ENCODE measurements around the gene ATP1A1. TPM values are rescaled to one million over a fixed set of nuclear protein-coding genes. Genes with fewer than 3 reads are reported as not detected.

The ATP1A1 gene
- polyA plus RNA-seq, 3 donors: 32.3 to 135 (median 32.7) TPM

DNA sequence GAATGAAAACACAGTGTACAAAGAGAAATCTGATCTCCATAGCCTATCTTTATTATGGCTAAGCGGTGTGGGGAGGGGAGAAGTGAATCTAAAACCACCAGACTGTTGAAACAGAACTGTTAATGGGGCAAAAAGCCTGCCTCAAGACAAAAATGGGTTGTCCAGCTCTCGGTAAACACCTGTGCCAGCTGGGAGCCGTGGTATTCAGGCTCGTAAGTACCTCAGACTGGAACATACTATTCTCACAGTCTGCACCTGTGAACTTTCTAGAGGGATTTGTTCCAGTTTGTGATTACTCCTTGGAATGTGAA, 42.7 kb upstream of the ATP1A1 start:
- TF ChIP-seq, protein P1, sequence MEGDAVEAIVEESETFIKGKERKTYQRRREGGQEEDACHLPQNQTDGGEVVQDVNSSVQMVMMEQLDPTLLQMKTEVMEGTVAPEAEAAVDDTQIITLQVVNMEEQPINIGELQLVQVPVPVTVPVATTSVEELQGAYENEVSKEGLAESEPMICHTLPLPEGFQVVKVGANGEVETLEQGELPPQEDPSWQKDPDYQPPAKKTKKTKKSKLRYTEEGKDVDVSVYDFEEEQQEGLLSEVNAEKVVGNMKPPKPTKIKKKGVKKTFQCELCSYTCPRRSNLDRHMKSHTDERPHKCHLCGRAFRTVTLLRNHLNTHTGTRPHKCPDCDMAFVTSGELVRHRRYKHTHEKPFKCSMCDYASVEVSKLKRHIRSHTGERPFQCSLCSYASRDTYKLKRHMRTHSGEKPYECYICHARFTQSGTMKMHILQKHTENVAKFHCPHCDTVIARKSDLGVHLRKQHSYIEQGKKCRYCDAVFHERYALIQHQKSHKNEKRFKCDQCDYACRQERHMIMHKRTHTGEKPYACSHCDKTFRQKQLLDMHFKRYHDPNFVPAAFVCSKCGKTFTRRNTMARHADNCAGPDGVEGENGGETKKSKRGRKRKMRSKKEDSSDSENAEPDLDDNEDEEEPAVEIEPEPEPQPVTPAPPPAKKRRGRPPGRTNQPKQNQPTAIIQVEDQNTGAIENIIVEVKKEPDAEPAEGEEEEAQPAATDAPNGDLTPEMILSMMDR (IDR thresholded peaks at IDR 0.05): no peak
- intact Hi-C loops (cut with micrococcal nuclease): no loop called here
- H3K4me2 ChIP-seq (replicated peaks; ENCODE audit: extremely low read depth, low read length, poor library complexity, severe bottlenecking): no peak overlapping the region
- H3K4me3 ChIP-seq (replicated peaks in 1 of 3; ENCODE audit: low read depth in 2 of 3, low read length in 3 of 3): no peak overlapping the region
- Mint-ChIP-seq H3K4me3 (no peak overlapping the region), H3K9me3 (no peaks in the 10 kb centered on the region), H3K27me3 (ENCODE audit: low read depth in 3 of 3) (peaks cover 1 to 4% (median 3%) of the 10 kb centered on the region in 3 donors), H3K27ac (no peak overlapping the region), H3K4me1 (peaks cover 3% of the 10 kb centered on the region), H3K36me3 (no peaks in the 10 kb centered on the region)
- 100% methylated on average over 2 of the region's 4 CpGs for WGBS (ENCODE audit: insufficient coverage)
- no peaks in the 10 kb centered on the region for H3K4me1 ChIP-seq (ENCODE audit: control insufficient read depth in 1 of 2, insufficient read depth in 2 of 2, low read length in 2 of 2)
- H3K9me3 ChIP-seq (replicated peaks in 1 of 2; ENCODE audit: control insufficient read depth in 1 of 2, insufficient read depth in 1 of 2, low read length in 2 of 2): no peaks in the 10 kb centered on the region
- H3K36me3 ChIP-seq (replicated peaks in 1 of 2; ENCODE audit: control insufficient read depth in 1 of 2, insufficient read depth in 2 of 2, low read length in 2 of 2): no peaks in the 10 kb centered on the region
- no peak overlapping the region for H2AFZ ChIP-seq (ENCODE audit: insufficient read depth, low read depth, low read length, poor library complexity, severe bottlenecking)
- no peaks in the 10 kb centered on the region for H4K20me1 ChIP-seq (ENCODE audit: insufficient read depth, low read length)
- H3K27me3 ChIP-seq (ENCODE audit: control insufficient read depth in 2 of 2, insufficient read depth in 2 of 2, low read length in 2 of 2): no peaks in the 10 kb centered on the region
- H3K27ac ChIP-seq (ENCODE audit: low read depth in 1 of 2, low read length in 2 of 2): no peak overlapping the region
- no peaks in the 10 kb centered on the region for H3K79me2 ChIP-seq (ENCODE audit: insufficient read depth, low read length)
- no peak for DNase-seq
- H3K9ac ChIP-seq (ENCODE audit: insufficient read depth, low read length, poor library complexity, severe bottlenecking): no peak overlapping the region

DNA sequence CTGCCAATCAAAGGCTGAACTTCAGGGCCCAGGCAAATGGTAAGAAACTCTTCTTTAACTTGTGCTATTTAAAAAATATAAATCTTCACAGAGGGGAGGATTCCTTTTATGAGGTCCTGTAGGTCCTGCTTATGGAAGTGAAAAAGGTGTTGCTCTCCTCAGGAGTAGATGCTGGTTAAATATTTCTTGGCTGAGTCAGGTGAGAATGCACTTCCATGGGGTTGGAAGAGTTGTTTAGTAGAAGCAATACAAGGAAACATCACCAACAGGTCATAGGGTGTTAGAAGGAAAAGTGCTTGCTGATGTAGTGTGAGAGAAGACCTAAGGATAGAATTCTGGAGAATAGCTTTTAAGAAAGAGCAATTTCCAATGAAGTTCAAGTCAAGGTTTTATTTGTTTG, 42.2 kb upstream of the ATP1A1 start:
- intact Hi-C loops (cut with micrococcal nuclease): no loop called here
- H3K27ac Mint-ChIP-seq: no peak overlapping the region
- H3K4me2 ChIP-seq (replicated peaks; ENCODE audit: extremely low read depth, low read length, poor library complexity, severe bottlenecking): no peak overlapping the region

More for the DNA sequence above, 42.2 kb upstream of the ATP1A1 start:
- no peaks in the 10 kb centered on the region for H3K27me3 ChIP-seq (ENCODE audit: control insufficient read depth in 2 of 2, insufficient read depth in 2 of 2, low read length in 2 of 2)
- H4K20me1 ChIP-seq (ENCODE audit: insufficient read depth, low read length): no peaks in the 10 kb centered on the region
- H3K4me3 ChIP-seq (replicated peaks in 1 of 3; ENCODE audit: low read depth in 2 of 3, low read length in 3 of 3): no peak overlapping the region
- DNase-seq: no peak
- no peaks in the 10 kb centered on the region for H3K36me3 ChIP-seq (replicated peaks in 1 of 2; ENCODE audit: control insufficient read depth in 1 of 2, insufficient read depth in 2 of 2, low read length in 2 of 2)
- H3K27ac ChIP-seq (ENCODE audit: low read depth in 1 of 2, low read length in 2 of 2): no peak overlapping the region
- no peak overlapping the region for H3K4me3 Mint-ChIP-seq
- peaks cover 1 to 4% (median 3%) of the 10 kb centered on the region in 3 donors for H3K27me3 Mint-ChIP-seq (ENCODE audit: low read depth in 3 of 3)
- TF ChIP-seq, protein P1 (IDR thresholded peaks at IDR 0.05): no peak
- no peak overlapping the region for H2AFZ ChIP-seq (ENCODE audit: insufficient read depth, low read depth, low read length, poor library complexity, severe bottlenecking)
- no peak overlapping the region for H3K9ac ChIP-seq (ENCODE audit: insufficient read depth, low read length, poor library complexity, severe bottlenecking)
- no peaks in the 10 kb centered on the region for H3K9me3 ChIP-seq (replicated peaks in 1 of 2; ENCODE audit: control insufficient read depth in 1 of 2, insufficient read depth in 1 of 2, low read length in 2 of 2)
- H3K4me1 Mint-ChIP-seq: peaks cover 2% of the 10 kb centered on the region
- H3K36me3 Mint-ChIP-seq: no peaks in the 10 kb centered on the region
- no peaks in the 10 kb centered on the region for H3K4me1 ChIP-seq (ENCODE audit: control insufficient read depth in 1 of 2, insufficient read depth in 2 of 2, low read length in 2 of 2)
- no peaks in the 10 kb centered on the region for H3K9me3 Mint-ChIP-seq
- H3K79me2 ChIP-seq (ENCODE audit: insufficient read depth, low read length): no peaks in the 10 kb centered on the region

Measured in CD14-positive monocyte (primary cell).